GM12878 (cell line): ENCODE measurements around the gene STX12. TPM values are rescaled to one million over a fixed set of nuclear protein-coding genes. Genes with fewer than 3 reads are reported as not detected.

Source experiments
- ATAC-seq: fragments of 200-7000 bp; cut with Tn5 transposase; 3 replicates; pipeline ENCODE4 v1.9.1; 2020; ENCODE audit warnings: mild to moderate bottlenecking, moderate library complexity
- BruUV-seq: library from RNA; stranded (reverse); fragments of 400-500 nt; replicated peaks from 2 replicates; lab custom pipeline; 2021; lab: Mats Ljungman, UMichigan
- CTCF ChIA-PET: fragments of 300-600 bp; sonication (Branson Sonifier 250); formaldehyde crosslinking; extraction: SDS; loops from one replicate; lab custom pipeline; 2021; ENCODE audit warnings: inconsistent platforms; lab: Yijun Ruan, JAX
- POLR2A ChIA-PET: fragments of 350-600 bp; formaldehyde crosslinking; extraction: SDS; loops from one replicate; lab custom pipeline; 2021; ENCODE audit warnings: inconsistent platforms; lab: Charles Lee
- RAD21 ChIA-PET: fragments of 300-600 bp; sonication (Branson Sonifier 250); formaldehyde crosslinking; loops from one replicate; lab custom pipeline; 2023; ENCODE audit warnings: antibody characterized with exemption; ENCODE audit not compliant: unreplicated experiment; lab: Charles Lee
- SMC1A ChIA-PET: fragments of 300-600 bp; sonication (Branson Sonifier 250); formaldehyde crosslinking; loops from one replicate; lab custom pipeline; 2023; ENCODE audit not compliant: unreplicated experiment, uncharacterized antibody; lab: Charles Lee
- DNase-seq: peaks from one replicate; pipeline ENCODE4 v3.0.0-alpha.2; 2011; ENCODE audit warnings: low read depth, low spot score
- FAIRE-seq: peaks from 3 replicates; lab custom pipeline; 2011; peaks lifted over from hg19 to GRCh38; lab: Jason Lieb, UNC
- H2AFZ ChIP-seq: 2 replicates; pipeline ENCODE4 v1.6.0; 2011; ENCODE audit warnings: low read depth, low read length, control low read depth; ENCODE audit not compliant: control insufficient read depth
- H3K27ac ChIP-seq: 2 replicates; pipeline ENCODE4 v1.5.1; 2011; ENCODE audit warnings: control low read depth; ENCODE audit not compliant: control insufficient read depth, insufficient read depth
- H3K27me3 ChIP-seq, 2 experiments: replicated peaks in 1 of 2; 2 replicates each; pipeline versions ENCODE4 v1.6.0 to v1.6.1; 2011; ENCODE audit warnings: low read length in 1 of 2; ENCODE audit not compliant: control insufficient read depth in 2 of 2, insufficient read depth in 2 of 2
- H3K36me3 ChIP-seq, 2 experiments: 2 replicates each; pipeline ENCODE4 v1.5.1; 2011; ENCODE audit warnings: low read length in 1 of 2; ENCODE audit not compliant: control insufficient read depth in 2 of 2, insufficient read depth in 2 of 2
- H3K4me1 ChIP-seq: 2 replicates; pipeline ENCODE4 v1.6.1; 2011; ENCODE audit warnings: mild to moderate bottlenecking, low read length, moderate library complexity, mixed read lengths; ENCODE audit not compliant: control insufficient read depth, insufficient read depth
- H3K4me2 ChIP-seq: 2 replicates; pipeline ENCODE4 v1.6.0; 2011; ENCODE audit warnings: control low read depth; ENCODE audit not compliant: control insufficient read depth, insufficient read depth
- H3K4me3 ChIP-seq: fragments of 200-600 bp; sonication (generic); 2 replicates; pipeline ENCODE4 v1.5.1; 2016
- H3K79me2 ChIP-seq: 2 replicates; pipeline ENCODE4 v1.6.0; 2011; ENCODE audit warnings: low read length; ENCODE audit not compliant: control insufficient read depth, insufficient read depth
- H3K9ac ChIP-seq: 2 replicates; pipeline ENCODE4 v1.8.0; 2011; ENCODE audit warnings: low read length, control low read depth, mixed read lengths; ENCODE audit not compliant: control insufficient read depth, insufficient read depth
- H3K9me3 ChIP-seq: replicated peaks from 3 replicates; pipeline ENCODE4 v1.5.1; 2011; ENCODE audit warnings: mild to moderate bottlenecking, low read length; ENCODE audit not compliant: control insufficient read depth, insufficient read depth
- H4K20me1 ChIP-seq: 2 replicates; pipeline ENCODE4 v1.6.0; 2011; ENCODE audit not compliant: control insufficient read depth, insufficient read depth
- CHD1 ChIP-seq: IDR thresholded peaks from 2 replicates; pipeline ENCODE4 v1.6.1; 2012; ENCODE audit warnings: low read depth, low read length, improper control_type of control experiment
- CREM ChIP-seq: IDR thresholded peaks from 2 replicates; pipeline ENCODE4 v1.6.1; 2014; ENCODE audit warnings: antibody characterized with exemption, low read depth
- GATAD2B ChIP-seq: fragments of 450-650 bp; conservative IDR thresholded peaks from 2 replicates; pipeline ENCODE4 v1.6.1; 2017; ENCODE audit warnings: low read depth, mild to moderate bottlenecking, moderate library complexity
- JUND ChIP-seq: IDR thresholded peaks from 2 replicates; pipeline ENCODE4 v1.6.1; 2012; ENCODE audit warnings: low read depth, mild to moderate bottlenecking, low read length, improper control_type of control experiment, moderate library complexity
- NR2F1 ChIP-seq: fragments of 450-650 bp; conservative IDR thresholded peaks from 2 replicates; pipeline ENCODE4 v1.6.1; 2017; ENCODE audit warnings: mild to moderate bottlenecking
- POU2F2 ChIP-seq: IDR thresholded peaks from 3 replicates; pipeline ENCODE4 v1.6.1; 2011; ENCODE audit warnings: low read depth, mild to moderate bottlenecking, low read length, borderline replicate concordance
- SIX5 ChIP-seq: IDR thresholded peaks from 2 replicates; pipeline ENCODE4 v1.6.1; 2011; ENCODE audit warnings: mild to moderate bottlenecking, low read depth, low read length, moderate library complexity; ENCODE audit not compliant: severe bottlenecking
- SMC3 ChIP-seq: IDR thresholded peaks from 2 replicates; pipeline ENCODE4 v1.6.1; 2011; ENCODE audit warnings: low read length, improper control_type of control experiment, borderline replicate concordance
- STAT1 ChIP-seq: fragments of 450-650 bp; conservative IDR thresholded peaks from 2 replicates; pipeline ENCODE4 v1.6.1; 2014; ENCODE audit warnings: antibody characterized with exemption, mild to moderate bottlenecking
- TCF12 ChIP-seq: IDR thresholded peaks from 2 replicates; pipeline ENCODE4 v1.6.1; 2011; ENCODE audit warnings: low read depth, mild to moderate bottlenecking, low read length
- TCF7 ChIP-seq: IDR thresholded peaks from 2 replicates; pipeline ENCODE4 v1.6.1; 2014; ENCODE audit warnings: antibody characterized with exemption, borderline replicate concordance
- ZNF24 ChIP-seq: fragments of 450-650 bp; IDR thresholded peaks from 2 replicates; pipeline ENCODE4 v1.6.1; 2017; ENCODE audit warnings: antibody characterized with exemption, mild to moderate bottlenecking
- ZZZ3 ChIP-seq: IDR thresholded peaks from 2 replicates; pipeline ENCODE4 v1.6.1; 2011; ENCODE audit warnings: low read depth; ENCODE audit not compliant: control insufficient read depth, insufficient read length
- WGBS: methylation state at CpG from one replicate; pipeline ENCODE4 v1.1.6; 2016; ENCODE audit warnings: low lambda C conversion rate; ENCODE audit not compliant: insufficient replicate concordance, insufficient coverage; ENCODE audit errors: missing lambda C conversion rate; 5-methylcytosine and 5-hydroxymethylcytosine counted together
- in situ Hi-C: fragments of 300-500 bp; cut with MboI; formaldehyde crosslinking; loops from 9 replicates; pipeline ENCODE4 v1.14.3; 2018; ENCODE audit warnings: mixed read lengths
- intact Hi-C: fragments of 100-400 bp; cut with micrococcal nuclease; formaldehyde crosslinking; loops from one replicate; pipeline ENCODE4 v1.14.2; 2022; ENCODE audit not compliant: unreplicated experiment
- polyA plus RNA-seq, 11 experiments: library from polyadenylated mRNA; depleted of rRNA in 4 of 11; unstranded in 6 of 11; stranded (reverse) in 5 of 11; fragments of >200 nt; fragmentation: Nextera tagmentation in 4 of 11; fragmentation: Illumina TruSeq in 1 of 11; extraction: Ambion mirVana in 4 of 11; extraction: Trizol in 1 of 11; gene quantifications; 1 replicate in 1 of 11; 2 replicates in 10 of 11; pipeline versions ENCODE4 v1.2.1 to v1.2.3, GENCODE V29; 2011 to 2016; ENCODE audit warnings: inconsistent platforms in 2 of 11, missing spikeins in 2 of 11, low read depth in 1 of 11
- total RNA-seq, 4 experiments: library from RNA; depleted of rRNA in 3 of 4; stranded (reverse); fragments of >200 nt in 3 of 4; fragmentation: Illumina TruSeq in 1 of 4; extraction: Trizol in 1 of 4; gene quantifications; 2 replicates each; pipeline versions ENCODE4 v1.2.1 to v1.2.3, GENCODE V29; 2013 to 2021
- TF ChIP-seq, protein P1 (sequence below): IDR thresholded peaks from 2 replicates; pipeline ENCODE4 v1.6.1; 2011; ENCODE audit warnings: mild to moderate bottlenecking, low read depth, low read length, moderate library complexity; ENCODE audit not compliant: insufficient replicate concordance

The STX12 gene
- total and polyA plus RNA-seq, 10 of the 15 experiments (the other 5 are each of a cell fraction or from before 2014, with no cell fraction given): 20.2 to 35.0 (median 28.1) TPM

DNA sequence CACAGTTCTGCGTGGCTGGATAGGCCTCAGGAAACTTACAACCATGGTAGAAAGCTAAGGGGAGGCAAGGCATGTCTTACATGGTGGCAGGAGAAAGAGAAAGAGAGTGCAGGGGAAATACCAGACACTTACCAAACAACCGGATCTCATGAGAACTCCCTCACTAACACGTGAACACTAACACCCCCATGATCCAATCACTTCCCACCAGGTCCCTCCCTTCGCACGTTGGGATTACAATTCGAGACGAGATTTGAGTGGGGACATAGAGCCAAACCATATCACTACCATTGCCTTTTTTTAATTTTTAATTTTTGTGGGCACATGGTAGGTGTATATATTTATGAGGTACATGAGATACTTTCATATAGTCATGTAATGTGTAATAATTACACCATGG, 33.7 kb downstream of the STX12 start:
- Histone ChIP-seq H3K9me3 (no peaks in the 10 kb centered on the region), H4K20me1 (no peaks in the 10 kb centered on the region), H3K79me2 (no peaks in the 10 kb centered on the region), H3K36me3 (peaks cover 5 to 19% of the 10 kb centered on the region in 2 experiments), H3K4me2 (no peak overlapping the region), H3K4me1 (no peaks in the 10 kb centered on the region), H3K27me3 (no peaks in the 10 kb centered on the region), H3K4me3 (no peak overlapping the region), H3K9ac (no peak overlapping the region), H3K27ac (no peak overlapping the region)
- FAIRE-seq (no peak), ATAC-seq (no peak)
- SMC1A ChIA-PET: no interaction called here
- no TSS peak for BruUV-seq
- intact Hi-C loops: no loop called here
- in situ Hi-C loops: no loop called here
- RAD21 ChIA-PET: no interaction called here
- CTCF ChIA-PET: no interaction called here
- POLR2A ChIA-PET: no interaction called here
- TF ChIP-seq CHD1 (no peak), GATAD2B (no peak), CREM (no peak), POU2F2 (no peak), SMC3 (no peak), TCF12 (no peak), JUND (no peak), SIX5 (no peak), TCF7 (no peak), ZNF24 (no peak), NR2F1 (no peak), STAT1 (no peak), ZZZ3 (no peak)
- TF ChIP-seq, protein P1, sequence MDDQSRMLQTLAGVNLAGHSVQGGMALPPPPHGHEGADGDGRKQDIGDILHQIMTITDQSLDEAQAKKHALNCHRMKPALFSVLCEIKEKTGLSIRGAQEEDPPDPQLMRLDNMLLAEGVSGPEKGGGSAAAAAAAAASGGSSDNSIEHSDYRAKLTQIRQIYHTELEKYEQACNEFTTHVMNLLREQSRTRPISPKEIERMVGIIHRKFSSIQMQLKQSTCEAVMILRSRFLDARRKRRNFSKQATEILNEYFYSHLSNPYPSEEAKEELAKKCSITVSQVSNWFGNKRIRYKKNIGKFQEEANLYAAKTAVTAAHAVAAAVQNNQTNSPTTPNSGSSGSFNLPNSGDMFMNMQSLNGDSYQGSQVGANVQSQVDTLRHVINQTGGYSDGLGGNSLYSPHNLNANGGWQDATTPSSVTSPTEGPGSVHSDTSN: no peak
- TF ChIP-seq, all 136 proteins: peak for 0
- no peak overlapping the region for H2AFZ ChIP-seq
- DNase-seq: no peak
- 97% methylated on average over 7 of the region's 7 CpGs for WGBS
